ENCODE results near the gene WNT7A.

Gene WNT7A

DNA sequence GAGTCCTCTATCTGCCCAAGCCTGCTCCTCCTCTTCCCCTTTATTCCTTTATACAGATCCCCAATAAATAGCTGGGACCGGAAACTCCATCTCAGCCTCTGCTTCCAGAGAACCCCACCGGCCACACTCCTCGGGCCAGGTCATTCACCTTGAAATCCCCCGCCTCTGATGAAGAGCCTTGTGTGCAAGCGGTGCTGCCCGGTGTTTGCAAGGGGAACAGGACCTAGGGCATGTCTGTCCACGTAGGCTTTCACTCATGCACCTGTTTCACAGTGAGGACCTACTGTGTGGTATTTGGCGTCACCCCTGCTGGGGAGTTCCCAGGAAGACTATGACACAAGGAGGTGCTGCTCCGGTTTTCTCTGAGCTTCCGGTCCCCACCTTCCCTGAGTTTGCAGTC lies 54.0 kb downstream of the WNT7A start:
- no peak for DNase-seq

DNA sequence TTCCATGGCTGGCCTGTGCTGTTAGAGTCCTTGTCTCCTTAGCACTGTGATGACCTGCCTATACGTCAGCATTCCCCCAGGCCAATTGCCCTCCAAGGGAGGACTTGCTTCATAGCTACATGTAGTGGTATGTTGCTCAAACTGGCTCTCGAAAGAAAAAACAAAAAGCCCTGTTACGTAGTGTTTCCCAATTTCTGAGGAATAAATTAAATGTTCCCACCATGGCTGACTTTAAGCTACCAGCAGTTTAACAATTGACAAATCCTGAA lies 54.6 kb downstream of the WNT7A start:
- no peak for DNase-seq

DNA sequence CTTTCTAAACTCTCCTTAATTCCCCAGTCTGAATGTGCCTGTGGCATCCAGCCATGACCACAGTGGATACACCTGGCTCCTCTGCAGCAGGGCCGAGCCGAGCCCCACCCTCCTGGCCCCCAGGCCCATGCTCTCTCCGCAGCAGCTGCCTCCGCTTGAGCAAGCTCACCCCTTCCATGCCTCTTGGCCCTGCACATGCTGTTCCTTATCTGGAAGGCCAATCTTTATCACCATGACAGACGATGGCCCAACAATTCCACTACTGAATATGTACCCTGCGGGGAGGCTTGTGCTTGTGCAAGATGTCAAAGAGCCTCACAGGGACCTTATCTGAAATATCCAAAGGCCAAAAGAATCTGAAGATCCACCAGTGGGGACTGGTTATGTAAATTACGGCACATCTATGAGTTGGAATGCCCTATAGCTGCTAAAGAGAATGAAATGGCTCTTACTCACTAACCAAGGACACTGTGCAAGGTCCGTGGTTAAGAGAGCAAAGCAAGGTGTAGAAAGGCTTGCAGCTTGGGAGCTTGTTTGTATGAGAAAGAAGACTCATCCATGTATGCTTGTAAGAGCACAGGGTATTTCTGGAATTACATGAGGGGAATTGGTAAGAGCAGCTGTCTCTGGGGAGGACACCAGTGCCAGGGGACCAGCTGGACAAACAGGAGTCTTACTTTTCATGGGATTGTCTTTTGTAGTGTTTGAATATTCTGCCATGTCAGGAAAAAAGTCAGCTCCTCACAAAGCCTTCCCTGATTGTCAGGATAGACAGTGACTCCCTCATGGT lies 55.2 kb downstream of the WNT7A start:
- no peak for DNase-seq

DNA sequence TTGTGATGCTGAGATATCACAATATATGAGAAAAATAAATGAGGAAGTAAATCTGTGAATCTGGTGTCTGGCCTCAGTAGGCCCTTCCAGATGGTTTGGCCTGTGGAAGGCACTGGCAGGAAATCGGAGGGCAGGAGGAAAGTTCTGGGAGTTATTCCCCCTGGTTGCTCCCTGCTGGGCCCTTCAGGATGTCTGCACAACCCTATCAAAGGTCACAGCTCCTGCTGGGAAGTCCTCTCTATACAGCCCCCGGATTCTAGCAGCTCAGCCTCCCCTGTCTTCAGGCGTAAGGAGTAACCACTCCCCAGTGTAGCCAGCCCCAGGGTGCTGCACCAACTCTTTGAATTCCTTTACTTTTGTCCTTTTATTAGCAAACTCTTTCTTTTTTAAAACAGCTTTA lies 56.2 kb downstream of the WNT7A start:
- DNase-seq = no peak

DNA sequence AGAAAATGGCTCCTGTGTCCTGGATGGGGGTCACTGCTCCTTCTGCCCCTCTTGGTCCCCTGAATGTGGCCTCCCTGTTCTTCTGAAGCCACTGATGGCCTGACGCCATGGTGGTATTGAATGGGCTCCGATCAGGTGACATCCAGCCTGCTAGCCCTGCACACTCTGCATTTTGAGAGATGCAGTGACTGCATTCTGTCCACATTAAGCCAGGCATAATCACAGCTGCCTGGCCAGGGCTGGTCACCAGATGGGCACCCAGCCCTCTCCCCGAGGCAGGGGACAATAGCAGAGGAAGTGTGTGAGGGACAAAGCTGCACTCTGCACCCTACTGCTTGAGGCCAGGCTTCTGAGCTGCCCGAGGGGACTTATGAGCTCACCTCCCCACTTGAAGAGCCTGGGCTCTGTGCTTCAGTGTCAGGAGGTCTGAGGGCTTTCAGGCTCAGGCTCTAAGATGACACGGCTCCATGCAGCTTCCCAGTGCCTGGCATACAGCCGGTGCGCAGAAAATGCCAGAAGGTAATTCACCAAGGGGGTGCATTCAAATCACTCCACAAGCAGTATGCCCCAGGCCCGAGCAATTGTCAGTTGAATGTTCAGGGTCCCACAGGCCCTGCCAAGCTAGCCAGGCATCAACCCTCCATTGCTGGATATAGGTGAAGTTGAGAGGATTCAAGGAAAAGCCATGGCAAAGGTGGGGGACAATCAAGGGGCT lies 56.8 kb downstream of the WNT7A start:
- DNase-seq = no peak

DNA sequence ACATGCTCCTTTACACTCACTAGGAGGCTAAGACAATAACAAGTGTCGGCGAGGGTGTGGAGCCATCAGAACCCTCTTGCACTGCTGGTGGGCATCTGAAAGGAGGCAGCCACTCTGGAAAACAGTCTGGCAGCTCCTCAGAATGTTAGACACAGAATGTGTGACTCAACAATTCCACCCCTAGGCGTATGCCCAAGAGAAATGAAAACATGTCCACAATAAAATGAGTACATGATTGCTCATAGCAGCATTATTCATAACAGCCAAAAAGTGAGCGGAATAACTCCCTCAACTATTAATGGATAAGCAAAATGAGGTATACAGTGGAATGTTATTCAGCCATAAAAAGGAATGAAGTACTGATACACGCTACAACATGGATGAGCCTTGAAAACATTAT lies 57.8 kb downstream of the WNT7A start:
- DNase-seq = no peak

DNA sequence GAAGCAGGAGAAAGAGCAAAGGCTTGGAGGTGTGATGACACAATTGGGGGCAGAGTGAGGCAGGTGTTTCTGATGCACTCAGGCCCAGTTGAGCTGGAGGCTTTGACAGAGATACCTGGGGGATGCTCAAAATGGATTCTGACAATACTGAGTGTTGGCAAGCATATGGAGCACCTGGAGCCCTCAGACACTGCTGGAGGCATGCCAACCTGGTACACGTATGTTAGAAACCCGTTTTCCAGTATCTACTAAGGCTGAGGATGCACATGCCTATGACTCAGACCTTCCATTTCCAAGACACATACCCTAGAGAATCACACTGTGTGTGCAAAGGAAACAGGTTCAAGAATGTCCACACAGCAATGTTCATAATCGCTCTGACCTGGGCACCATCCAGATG lies 58.7 kb downstream of the WNT7A start:
- no peak for DNase-seq

DNA sequence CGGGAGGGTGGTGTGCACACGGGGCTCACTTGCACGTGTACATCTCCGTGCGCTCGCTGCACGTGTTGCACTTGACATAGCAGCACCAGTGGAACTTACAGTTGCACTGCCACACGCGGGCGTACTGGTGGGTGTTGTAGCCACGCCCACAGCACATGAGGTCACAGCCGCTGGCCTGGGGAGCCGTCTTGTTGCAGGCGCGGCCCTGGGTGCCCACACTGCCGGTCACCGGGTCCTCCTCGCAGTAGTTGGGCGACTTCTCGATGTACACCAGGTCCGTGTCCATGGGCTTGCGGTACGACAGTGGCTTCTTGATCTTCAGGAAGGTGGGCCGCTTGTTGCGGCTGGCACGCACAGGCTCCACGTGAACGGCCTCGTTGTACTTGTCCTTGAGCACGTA lies 61.0 kb downstream of the WNT7A start:
- no peak for DNase-seq

DNA sequence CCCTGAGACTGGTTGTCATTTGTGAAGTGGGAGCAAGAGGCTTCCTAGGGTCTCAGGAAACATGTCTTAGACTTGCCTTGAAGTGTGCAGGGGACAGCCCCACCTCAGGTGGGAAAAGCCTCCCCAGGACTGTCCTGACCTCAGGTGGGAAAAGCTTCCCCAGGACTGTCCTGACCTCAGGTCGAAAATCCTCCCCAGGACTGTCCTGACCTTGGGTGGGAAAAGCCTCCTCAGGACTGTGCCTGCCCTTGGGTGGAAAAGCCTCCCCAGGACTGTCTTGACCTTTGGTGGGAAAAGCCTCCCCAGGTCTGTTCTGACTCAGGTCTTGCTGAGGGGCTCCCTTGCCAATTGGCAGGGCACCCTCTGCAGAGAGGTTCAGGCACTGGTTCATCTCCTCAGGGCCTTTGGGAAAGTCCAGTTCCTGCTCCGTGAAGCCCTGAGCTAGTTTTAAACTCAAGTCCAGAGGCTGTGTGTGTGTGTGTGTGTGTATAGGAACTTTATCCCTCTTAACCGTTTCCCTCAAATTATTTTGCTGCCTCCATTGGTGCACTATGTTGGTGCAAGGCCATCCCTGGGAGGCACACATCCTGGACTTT lies 64.7 kb downstream of the WNT7A start:
- DNase-seq = no peak

DNA sequence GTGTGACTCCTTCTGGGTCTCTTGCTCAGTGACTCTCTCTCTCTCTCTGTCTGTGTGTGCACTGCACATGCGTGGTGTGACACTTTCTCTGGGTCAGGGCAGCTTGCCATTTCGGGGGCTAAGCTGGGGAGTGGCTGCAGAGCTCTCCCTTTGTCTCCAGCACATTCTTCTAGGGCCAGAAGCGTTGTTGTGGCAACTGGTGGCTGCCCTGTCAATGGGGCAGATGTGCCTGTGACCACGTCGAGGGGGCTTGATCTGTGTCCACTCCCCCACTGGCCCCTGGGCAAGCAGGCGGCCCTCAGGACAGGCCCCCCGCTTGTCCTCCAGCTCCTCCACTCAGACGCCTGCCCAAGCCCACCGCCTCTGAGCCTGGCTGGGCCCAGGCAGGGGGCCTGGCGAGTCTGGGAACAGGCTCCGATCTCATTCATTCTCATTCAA lies 67.8 kb downstream of the WNT7A start:
- no peak for DNase-seq

DNA sequence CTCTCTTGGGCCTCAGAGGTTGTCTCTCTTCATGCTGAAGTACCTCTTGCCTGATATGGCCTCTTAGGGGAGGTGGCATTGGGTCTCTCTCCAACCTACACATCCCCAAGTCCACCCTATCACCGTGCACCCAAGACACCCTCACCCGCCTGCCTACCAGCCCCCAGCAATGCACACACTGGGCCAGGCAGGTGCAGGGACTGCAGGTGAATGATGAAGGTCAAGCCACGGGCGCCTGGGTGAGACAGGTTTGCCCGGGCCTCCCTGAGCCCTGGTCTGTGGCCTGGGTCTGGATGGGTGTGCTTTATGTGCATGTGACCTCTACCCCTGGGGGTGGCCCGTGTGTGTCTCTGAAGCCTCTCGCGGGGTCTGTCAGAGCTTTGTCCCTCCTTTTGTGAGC lies 68.3 kb downstream of the WNT7A start:
- no peak for DNase-seq

DNA sequence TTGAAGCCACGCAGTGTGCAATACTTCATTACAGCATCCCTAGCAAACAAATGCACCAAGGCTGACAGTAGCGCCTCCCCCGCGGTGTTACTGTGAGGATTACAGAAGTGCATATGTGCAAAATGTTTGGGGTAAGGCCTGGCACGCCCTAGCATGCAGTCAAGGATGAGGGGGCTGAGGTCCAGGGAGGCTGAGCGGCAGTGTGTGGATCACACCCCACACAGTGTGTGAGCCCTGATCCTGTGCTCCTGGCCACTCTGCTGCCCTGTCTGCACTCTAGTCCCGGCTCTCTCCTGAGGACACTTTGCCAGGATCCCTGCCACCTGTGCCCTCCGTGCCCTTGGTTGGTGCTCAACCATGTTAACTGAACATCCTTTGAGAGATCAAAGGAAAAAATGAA lies 71.3 kb downstream of the WNT7A start:
- no peak for DNase-seq

DNA sequence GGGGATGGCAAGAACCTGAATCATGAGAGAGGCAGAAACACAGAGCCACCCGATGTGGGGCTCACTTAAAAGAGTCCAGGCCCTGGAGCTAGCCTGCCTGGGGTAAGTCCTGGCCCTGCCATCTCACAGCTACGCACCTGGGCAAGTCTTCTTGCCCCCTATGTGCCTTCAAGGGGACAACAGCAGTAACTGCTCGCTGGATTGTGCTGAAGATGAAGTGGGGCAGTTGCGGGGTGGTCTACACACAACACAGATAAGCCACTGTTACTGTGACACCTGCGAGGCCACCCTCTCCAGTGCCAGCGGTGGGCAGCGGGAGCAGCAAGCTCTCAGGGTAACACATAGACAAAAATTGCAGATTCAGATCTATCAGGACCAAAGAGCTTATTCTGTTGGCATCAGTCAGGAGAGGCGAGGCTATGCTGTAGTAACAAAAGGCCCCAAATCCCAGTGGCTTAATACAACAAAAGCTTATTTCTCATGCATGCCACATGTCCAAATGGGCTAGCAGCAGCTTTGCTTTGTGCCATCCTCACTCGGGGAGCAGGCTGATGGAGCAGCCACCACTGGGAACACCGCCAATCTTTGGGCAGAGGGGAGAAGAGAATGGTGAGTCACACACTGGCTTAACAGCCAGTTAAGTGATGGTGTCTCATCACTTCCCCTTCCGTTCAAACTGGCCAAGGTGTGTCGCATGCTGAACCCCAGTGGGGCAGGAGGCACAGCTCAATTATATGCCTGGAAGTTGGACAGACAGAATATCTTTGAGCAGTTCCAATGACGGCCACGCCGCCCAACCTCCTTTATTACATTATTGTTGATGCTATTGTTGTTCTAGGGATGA lies 78.3 kb downstream of the WNT7A start:
- no peak for DNase-seq

DNA sequence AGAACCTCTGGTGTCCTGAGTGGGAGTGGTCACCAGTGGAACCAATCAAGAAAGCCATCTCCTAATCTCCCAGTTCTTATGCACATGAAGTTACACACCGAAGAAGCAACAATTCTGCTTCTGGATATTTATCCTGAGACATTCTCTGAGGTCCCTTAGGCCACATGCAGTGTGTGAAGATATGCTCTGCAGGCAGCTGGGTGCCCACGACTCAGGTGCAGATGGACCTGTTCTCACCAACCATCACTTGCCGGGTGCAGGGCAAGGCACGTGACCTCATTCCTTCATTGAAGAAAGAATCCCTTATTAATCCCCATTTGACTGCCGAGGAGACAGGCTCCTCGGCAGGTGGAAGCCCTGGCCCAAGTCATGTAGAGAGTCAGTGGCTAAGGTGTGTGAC lies 79.8 kb downstream of the WNT7A start:
- DNase-seq = no peak

DNA sequence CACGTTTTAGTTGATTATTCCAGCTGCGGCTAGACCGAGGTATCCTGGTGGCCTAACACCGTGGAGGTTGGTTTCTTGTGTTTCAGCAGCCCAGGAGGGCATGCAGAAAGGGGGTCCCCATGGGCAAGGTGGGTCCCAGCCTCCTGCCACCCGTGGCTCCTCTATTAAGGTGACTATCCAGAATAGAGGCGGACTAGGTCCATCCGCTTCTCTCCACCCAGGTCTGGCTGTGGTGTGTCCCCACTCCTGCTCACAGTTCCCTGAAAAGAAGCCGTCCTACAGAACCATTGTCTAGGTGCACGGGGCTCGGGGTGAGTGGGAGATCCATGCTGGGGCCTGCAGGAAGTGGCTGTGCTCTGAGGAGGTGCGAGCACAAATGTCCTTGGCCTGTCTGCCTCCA lies 81.5 kb downstream of the WNT7A start:
- no peak for DNase-seq

DNA sequence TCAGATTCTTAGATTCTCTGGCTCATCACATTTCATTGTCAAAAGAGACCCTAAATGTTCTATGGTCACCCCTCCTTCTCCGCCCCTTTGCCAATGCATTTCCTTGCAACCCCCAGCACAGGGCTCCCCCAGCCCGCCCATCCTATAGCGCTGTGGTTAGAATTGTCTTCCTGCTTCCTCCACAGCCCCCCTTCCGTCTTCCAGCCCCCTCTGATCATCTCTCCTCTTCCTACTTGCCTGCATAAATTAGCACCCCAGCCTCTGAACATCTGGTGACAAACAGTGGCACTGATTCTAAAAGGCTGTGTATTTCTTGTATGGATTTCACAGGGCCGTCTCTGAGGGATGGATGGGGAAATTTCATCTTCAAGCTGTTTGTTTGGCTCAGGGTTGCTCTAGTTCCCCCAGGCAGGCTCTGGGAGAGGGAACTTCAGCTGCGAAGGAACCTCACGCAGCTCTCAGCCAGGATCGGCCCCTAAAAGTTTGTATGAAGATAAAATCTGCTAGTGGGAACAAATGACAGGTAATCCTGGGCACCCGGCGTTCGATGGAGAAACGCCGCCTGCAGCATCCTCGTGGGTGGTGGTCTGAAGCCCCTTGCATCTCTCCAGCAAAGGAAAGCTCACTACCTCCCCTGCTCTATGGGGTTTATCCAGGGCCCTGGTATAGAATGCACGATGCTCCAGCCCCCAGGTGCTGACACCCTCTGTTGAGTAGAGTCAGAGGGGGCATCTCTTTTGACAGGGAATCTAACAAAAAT lies 83.0 kb downstream of the WNT7A start:
- no peak for DNase-seq

DNA sequence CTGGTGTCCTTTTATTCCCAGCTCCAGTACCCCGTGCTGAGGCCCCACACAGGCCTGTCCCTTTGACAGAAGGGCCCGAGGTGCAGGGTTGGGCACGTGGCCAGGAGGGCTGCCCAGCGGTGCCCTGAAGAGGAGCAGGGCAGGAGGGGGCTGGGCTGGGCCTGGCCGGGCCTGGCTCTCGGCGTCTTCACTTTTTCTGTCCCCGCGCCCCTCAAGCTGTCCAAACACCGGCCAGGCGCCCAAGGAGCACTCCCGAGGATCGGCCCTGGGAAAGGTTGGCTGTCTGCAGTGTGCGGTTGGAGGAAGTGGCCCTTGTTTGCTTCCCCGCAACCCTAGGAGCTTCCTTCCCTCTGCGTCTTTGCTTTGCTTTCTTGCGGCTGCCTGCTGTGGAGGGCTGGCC lies 84.1 kb downstream of the WNT7A start:
- no peak for DNase-seq

DNA sequence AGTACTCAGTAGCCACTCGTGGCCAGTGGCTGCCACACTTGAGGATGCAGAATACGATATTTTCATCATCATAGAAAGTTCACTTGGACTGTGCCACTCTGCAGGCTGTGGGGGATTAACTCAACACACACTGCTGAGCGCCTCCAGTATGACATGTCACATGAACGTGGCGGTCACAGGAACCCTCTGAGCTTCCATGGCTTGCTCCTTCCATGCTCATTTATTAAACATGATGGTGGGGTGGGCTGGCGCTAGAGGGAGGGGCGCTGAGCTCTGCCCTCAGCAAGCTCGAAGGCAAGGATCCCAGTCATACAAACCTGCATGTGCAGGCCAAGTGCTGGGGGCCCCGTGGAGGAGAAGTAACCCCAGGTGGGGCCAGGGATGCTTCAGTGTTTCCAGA lies 85.5 kb downstream of the WNT7A start:
- DNase-seq = no peak

DNA sequence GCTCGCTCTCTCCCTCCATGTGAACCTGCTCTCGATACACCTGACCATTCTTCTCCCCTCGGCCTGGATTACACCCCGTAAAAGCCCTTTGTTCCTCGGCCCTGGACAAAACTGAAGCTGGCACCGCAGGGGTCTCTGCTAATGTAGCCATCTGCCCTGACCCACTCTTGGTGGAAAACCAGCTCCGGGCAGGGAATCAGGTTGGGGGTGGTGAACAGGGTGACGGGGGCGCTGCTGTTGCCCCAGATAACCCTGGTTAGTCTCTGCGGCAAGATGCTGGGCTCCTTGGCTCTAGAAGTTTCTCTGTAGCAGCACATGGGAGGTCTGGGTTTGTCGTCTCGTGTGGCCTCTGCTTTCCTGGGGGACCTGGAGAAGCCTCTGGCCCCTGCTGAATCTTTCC lies 86.4 kb downstream of the WNT7A start:
- DNase-seq = no peak

DNA sequence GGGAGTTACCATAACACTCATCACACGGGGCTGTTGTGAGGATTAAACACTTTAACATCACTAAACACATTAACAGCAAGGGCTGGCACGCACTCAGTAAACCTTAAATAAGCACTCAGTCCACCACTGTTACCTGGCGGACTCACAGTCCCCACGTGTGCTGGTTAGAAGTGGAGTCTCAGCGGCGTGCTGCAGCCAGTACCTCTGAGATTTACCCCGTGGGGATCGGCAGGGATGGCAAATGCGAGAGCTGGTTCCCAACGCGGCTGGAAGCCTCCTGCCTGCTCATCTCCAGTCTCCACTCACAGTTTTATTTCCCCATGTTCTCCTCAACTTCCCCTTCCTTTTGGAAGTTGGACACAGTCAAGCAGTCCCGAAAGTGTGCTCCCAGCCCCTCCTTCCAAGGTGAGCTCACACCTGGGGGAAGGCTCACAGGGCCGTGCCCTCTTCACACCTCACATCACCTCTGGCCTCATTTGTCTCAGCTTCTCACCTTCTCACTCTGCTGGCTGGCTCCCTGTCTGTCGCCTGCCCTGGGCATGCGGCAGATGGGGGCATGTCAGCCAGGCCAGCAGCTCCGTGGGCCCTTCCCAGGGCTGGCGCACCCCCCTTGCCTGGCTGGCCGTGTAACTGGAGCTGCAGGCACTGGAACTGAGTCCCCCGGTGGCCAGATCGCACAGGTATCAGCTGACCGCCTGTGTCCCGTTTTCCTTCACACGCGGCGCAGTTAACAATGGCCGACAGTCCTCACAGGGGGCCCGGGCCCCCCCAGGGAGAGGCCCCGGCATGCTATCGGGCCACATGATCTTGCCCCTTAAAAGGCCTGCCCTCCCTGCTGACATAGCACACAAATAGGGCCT lies 87.1 kb downstream of the WNT7A start:
- DNase-seq = no peak

DNA sequence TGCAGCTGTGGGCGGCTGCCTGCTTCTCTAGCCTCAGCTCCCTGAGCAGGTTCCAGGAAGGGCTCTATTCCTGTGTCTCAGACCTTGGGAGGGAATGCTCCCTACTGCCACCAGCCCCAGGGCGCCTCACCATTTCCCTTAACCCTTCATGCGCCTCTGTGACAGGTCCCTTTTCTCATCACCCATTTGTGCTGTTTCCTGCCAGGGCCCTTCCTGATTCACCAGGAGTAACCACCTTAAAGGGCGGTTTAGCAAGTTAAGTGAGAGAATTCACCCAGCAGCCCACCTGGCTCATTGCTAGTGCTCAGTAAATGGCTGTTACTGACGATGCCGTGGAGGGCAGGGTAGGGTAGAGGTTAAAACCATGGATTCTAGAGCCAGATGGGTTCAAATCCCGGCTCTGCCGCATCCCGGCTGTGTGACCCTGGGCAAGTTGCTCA lies 87.8 kb downstream of the WNT7A start:
- DNase-seq = no peak
